HepG2 (cell line): ENCODE results near the gene MGAT5. TPM values are rescaled to one million over a fixed set of nuclear protein-coding genes. Genes with fewer than 3 reads are reported as not detected.

Source experiments
- EEA1 ChIP-seq: sonication (generic); formaldehyde crosslinking; IDR thresholded peaks from 2 replicates; pipeline ENCODE4 v1.5.1; 2020; ENCODE audit warnings: mild to moderate bottlenecking, missing genetic modification reagents, borderline replicate concordance
- ELF1 ChIP-seq: sonication (generic); formaldehyde crosslinking; IDR thresholded peaks from 2 replicates; pipeline ENCODE4 v1.4.0; 2020; ENCODE audit warnings: missing genetic modification reagents
- HOXA3 ChIP-seq: sonication (generic); formaldehyde crosslinking; IDR thresholded peaks from 2 replicates; pipeline ENCODE4 v1.5.0; 2020; ENCODE audit warnings: missing genetic modification reagents
- KDM5B ChIP-seq: sonication (generic); formaldehyde crosslinking; IDR thresholded peaks from 2 replicates; pipeline ENCODE4 v1.4.0; 2020; ENCODE audit warnings: missing genetic modification reagents, mild to moderate bottlenecking, borderline replicate concordance
- MATR3 ChIP-seq: sonication (generic); formaldehyde crosslinking; IDR thresholded peaks from 2 replicates; pipeline ENCODE4 v1.4.0; 2020; ENCODE audit warnings: missing genetic modification reagents
- MZF1 ChIP-seq: sonication (generic); formaldehyde crosslinking; IDR thresholded peaks from 2 replicates; pipeline ENCODE4 v1.8.1; 2023; ENCODE audit warnings: mild to moderate bottlenecking, missing genetic modification reagents, borderline replicate concordance
- ONECUT2 ChIP-seq: sonication (generic); formaldehyde crosslinking; IDR thresholded peaks from 2 replicates; pipeline ENCODE4 v1.4.0; 2020; ENCODE audit warnings: missing genetic modification reagents
- POGZ ChIP-seq: sonication (generic); formaldehyde crosslinking; IDR thresholded peaks from 2 replicates; pipeline ENCODE4 v1.4.0; 2020; ENCODE audit warnings: mild to moderate bottlenecking, missing genetic modification reagents
- POLR2A ChIP-seq, 2 experiments: IDR thresholded peaks; 2 replicates each; pipeline ENCODE4 v1.6.1; 2011; ENCODE audit warnings: low read depth in 2 of 2, low read length in 2 of 2, mild to moderate bottlenecking in 1 of 2, moderate library complexity in 1 of 2; ENCODE audit not compliant: insufficient read depth in 1 of 2
- YEATS4 ChIP-seq: sonication (generic); formaldehyde crosslinking; IDR thresholded peaks from 2 replicates; pipeline ENCODE4 v1.4.0; 2020; ENCODE audit warnings: missing genetic modification reagents, borderline replicate concordance
- ZBTB21 ChIP-seq: sonication (generic); formaldehyde crosslinking; IDR thresholded peaks from 2 replicates; pipeline ENCODE4 v1.4.0; 2020; ENCODE audit warnings: missing genetic modification reagents
- ZBTB7B ChIP-seq: sonication (generic); formaldehyde crosslinking; IDR thresholded peaks from 2 replicates; pipeline ENCODE4 v1.4.0; 2020; ENCODE audit warnings: missing genetic modification reagents
- ZNF12 ChIP-seq: sonication (generic); formaldehyde crosslinking; IDR thresholded peaks from 2 replicates; pipeline ENCODE4 v1.5.0; 2020; ENCODE audit warnings: missing genetic modification reagents
- ZNF20 ChIP-seq: sonication (generic); formaldehyde crosslinking; IDR thresholded peaks from 2 replicates; pipeline ENCODE4 v1.4.0; 2020; ENCODE audit warnings: mild to moderate bottlenecking, moderate library complexity, missing genetic modification reagents
- ZNF234 ChIP-seq: sonication (generic); formaldehyde crosslinking; conservative IDR thresholded peaks from 2 replicates; pipeline ENCODE4 v1.5.1; 2020; ENCODE audit warnings: mild to moderate bottlenecking, missing genetic modification reagents
- ZNF253 ChIP-seq: sonication (generic); formaldehyde crosslinking; IDR thresholded peaks from 2 replicates; pipeline ENCODE4 v1.8.0; 2022; ENCODE audit warnings: mild to moderate bottlenecking, missing genetic modification reagents, borderline replicate concordance
- ZNF329 ChIP-seq: sonication (generic); formaldehyde crosslinking; IDR thresholded peaks from 2 replicates; pipeline ENCODE4 v1.9.0; 2021; ENCODE audit warnings: low read depth, mild to moderate bottlenecking, missing genetic modification reagents
- ZNF446 ChIP-seq: sonication (generic); formaldehyde crosslinking; IDR thresholded peaks from 2 replicates; pipeline ENCODE4 v1.5.0; 2020; ENCODE audit warnings: mild to moderate bottlenecking, missing genetic modification reagents
- ZNF451 ChIP-seq: sonication (generic); formaldehyde crosslinking; IDR thresholded peaks from 2 replicates; pipeline ENCODE4 v1.5.0; 2020; ENCODE audit warnings: mild to moderate bottlenecking, missing genetic modification reagents
- ZNF563 ChIP-seq: sonication (generic); formaldehyde crosslinking; IDR thresholded peaks from 2 replicates; pipeline ENCODE4 v1.8.0; 2022; ENCODE audit warnings: mild to moderate bottlenecking, moderate library complexity, missing genetic modification reagents
- ZNF644 ChIP-seq: IDR thresholded peaks from 2 replicates; pipeline ENCODE4 v1.6.1; 2016; ENCODE audit warnings: low read depth
- ZNF703 ChIP-seq: sonication (generic); formaldehyde crosslinking; IDR thresholded peaks from 2 replicates; pipeline ENCODE4 v1.5.1; 2020; ENCODE audit warnings: missing genetic modification reagents, mild to moderate bottlenecking, moderate library complexity, borderline replicate concordance
- ZSCAN31 ChIP-seq: sonication (generic); formaldehyde crosslinking; IDR thresholded peaks from 2 replicates; pipeline ENCODE4 v1.5.0; 2020; ENCODE audit warnings: low read depth, mild to moderate bottlenecking, missing genetic modification reagents
- polyA plus RNA-seq, 8 experiments: library from polyadenylated mRNA; depleted of rRNA in 3 of 8; stranded (reverse) in 7 of 8; unstranded in 1 of 8; fragments of >200 nt; fragmentation: Illumina TruSeq in 4 of 8; extraction: Trizol in 4 of 8; gene quantifications; 2 replicates each; pipeline versions ENCODE4 v1.2.1 to v1.2.3, GENCODE V29; 2011 to 2016; ENCODE audit warnings: low read depth in 4 of 8, missing spikeins in 1 of 8, mixed read lengths in 1 of 8; ENCODE audit not compliant: insufficient read depth in 1 of 8
- total RNA-seq, 5 experiments: library from RNA; depleted of rRNA; stranded (reverse); fragments of >200 nt; fragmentation: Illumina TruSeq; extraction: Trizol; gene quantifications; 2 replicates each; pipeline ENCODE4 v1.2.3, GENCODE V29; 2016; ENCODE audit warnings: low read depth in 1 of 5
- TF ChIP-seq, protein P1 (sequence below): sonication (generic); formaldehyde crosslinking; IDR thresholded peaks from 2 replicates; pipeline ENCODE4 v1.4.0; 2020; ENCODE audit warnings: missing genetic modification reagents
- TF ChIP-seq, protein P2 (sequence below): sonication (generic); formaldehyde crosslinking; conservative IDR thresholded peaks from 2 replicates; pipeline ENCODE4 v1.8.0; 2022; ENCODE audit warnings: mild to moderate bottlenecking, moderate library complexity, missing genetic modification reagents
- TF ChIP-seq, protein P3 (sequence below): sonication (generic); formaldehyde crosslinking; IDR thresholded peaks from 2 replicates; pipeline ENCODE4 v1.9.0; 2021; ENCODE audit warnings: missing genetic modification reagents, borderline replicate concordance
- TF ChIP-seq, protein P4 (sequence below): sonication (generic); formaldehyde crosslinking; IDR thresholded peaks from 2 replicates; pipeline ENCODE4 v1.4.0; 2020; ENCODE audit warnings: mild to moderate bottlenecking, low read depth, missing genetic modification reagents

The MGAT5 gene
- total and polyA plus RNA-seq, 2 of the 13 experiments (the other 11 are each of a cell fraction or from before 2014, with no cell fraction given): 33.1 to 60.2 TPM

DNA sequence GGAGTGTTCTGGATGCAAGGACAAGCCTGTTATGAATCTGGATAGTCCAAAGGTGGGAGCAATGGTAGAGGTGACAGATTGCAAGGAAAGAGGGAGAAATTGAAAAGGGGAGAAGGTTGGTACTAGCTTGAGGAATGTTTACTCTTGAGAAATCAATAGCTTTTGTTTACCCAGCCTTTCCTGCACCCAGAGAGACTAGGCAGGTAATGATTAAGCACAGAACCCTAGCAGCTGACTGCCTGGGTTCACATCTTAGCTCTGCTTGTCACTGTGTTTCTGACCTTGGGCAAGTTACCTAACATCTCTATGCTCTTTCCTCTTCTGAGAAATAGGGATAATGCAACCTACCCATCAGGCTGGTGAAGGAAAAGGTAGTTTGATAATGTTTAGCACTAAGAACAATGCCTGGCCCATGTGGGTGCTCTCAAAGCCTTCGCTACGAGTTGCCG is 178.6 kb downstream of the MGAT5 start (continued):
- TF ChIP-seq, protein P1, sequence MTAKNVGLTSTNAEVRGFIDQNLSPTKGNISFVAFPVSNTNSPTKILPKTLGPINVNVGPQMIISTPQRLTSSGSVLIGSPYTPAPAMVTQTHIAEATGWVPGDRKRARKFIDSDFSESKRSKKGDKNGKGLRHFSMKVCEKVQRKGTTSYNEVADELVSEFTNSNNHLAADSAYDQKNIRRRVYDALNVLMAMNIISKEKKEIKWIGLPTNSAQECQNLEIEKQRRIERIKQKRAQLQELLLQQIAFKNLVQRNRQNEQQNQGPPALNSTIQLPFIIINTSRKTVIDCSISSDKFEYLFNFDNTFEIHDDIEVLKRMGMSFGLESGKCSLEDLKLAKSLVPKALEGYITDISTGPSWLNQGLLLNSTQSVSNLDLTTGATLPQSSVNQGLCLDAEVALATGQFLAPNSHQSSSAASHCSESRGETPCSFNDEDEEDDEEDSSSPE (CRISPR knock-in tag): peak; percentile 63
- TF ChIP-seq HOXA3: peak; percentile 80
- no peak for TF ChIP-seq EEA1
- peak; percentile 61; the same call in 1 of the 2 replicates for TF ChIP-seq ZBTB7B (CRISPR knock-in tag)
- peak; percentile 49; the same call in 1 of the 2 replicates for TF ChIP-seq ELF1 (CRISPR knock-in tag)
- TF ChIP-seq, protein P2, sequence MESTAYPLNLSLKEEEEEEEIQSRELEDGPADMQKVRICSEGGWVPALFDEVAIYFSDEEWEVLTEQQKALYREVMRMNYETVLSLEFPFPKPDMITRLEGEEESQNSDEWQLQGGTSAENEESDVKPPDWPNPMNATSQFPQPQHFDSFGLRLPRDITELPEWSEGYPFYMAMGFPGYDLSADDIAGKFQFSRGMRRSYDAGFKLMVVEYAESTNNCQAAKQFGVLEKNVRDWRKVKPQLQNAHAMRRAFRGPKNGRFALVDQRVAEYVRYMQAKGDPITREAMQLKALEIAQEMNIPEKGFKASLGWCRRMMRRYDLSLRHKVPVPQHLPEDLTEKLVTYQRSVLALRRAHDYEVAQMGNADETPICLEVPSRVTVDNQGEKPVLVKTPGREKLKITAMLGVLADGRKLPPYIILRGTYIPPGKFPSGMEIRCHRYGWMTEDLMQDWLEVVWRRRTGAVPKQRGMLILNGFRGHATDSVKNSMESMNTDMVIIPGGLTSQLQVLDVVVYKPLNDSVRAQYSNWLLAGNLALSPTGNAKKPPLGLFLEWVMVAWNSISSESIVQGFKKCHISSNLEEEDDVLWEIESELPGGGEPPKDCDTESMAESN: peak; percentile 72; the same call in 1 of the 2 replicates
- no peak for TF ChIP-seq KDM5B (CRISPR knock-in tag)
- TF ChIP-seq ZNF12 (CRISPR knock-in tag): peak; percentile 90
- peak; percentile 100 for TF ChIP-seq ONECUT2 (CRISPR knock-in tag)
- no peak for TF ChIP-seq ZNF703 (CRISPR knock-in tag)
- TF ChIP-seq ZSCAN31: 0 out of 2 replicates have a peak, but pooled peaks have one; percentile 41
- no peak for TF ChIP-seq MZF1
- TF ChIP-seq, protein P3, sequence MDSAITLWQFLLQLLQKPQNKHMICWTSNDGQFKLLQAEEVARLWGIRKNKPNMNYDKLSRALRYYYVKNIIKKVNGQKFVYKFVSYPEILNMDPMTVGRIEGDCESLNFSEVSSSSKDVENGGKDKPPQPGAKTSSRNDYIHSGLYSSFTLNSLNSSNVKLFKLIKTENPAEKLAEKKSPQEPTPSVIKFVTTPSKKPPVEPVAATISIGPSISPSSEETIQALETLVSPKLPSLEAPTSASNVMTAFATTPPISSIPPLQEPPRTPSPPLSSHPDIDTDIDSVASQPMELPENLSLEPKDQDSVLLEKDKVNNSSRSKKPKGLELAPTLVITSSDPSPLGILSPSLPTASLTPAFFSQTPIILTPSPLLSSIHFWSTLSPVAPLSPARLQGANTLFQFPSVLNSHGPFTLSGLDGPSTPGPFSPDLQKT (CRISPR knock-in tag): no peak
- TF ChIP-seq ZBTB21 (CRISPR knock-in tag): no peak
- no peak for TF ChIP-seq ZNF446 (CRISPR knock-in tag)
- TF ChIP-seq ZNF20 (CRISPR knock-in tag): no peak
- TF ChIP-seq POLR2A (IDR thresholded peaks at IDR 0.05; ENCODE audit: insufficient read depth in 1 of 2, low read depth in 2 of 2, low read length in 2 of 2): peak in 1 of 2 experiments; percentile 63; a peak in 3 of 4 replicates
- peak; percentile 58; the same call in 1 of the 2 replicates for TF ChIP-seq YEATS4 (CRISPR knock-in tag)
- no peak for TF ChIP-seq ZNF563 (CRISPR knock-in tag)
- TF ChIP-seq ZNF234 (CRISPR knock-in tag): no peak
- TF ChIP-seq, protein P4, sequence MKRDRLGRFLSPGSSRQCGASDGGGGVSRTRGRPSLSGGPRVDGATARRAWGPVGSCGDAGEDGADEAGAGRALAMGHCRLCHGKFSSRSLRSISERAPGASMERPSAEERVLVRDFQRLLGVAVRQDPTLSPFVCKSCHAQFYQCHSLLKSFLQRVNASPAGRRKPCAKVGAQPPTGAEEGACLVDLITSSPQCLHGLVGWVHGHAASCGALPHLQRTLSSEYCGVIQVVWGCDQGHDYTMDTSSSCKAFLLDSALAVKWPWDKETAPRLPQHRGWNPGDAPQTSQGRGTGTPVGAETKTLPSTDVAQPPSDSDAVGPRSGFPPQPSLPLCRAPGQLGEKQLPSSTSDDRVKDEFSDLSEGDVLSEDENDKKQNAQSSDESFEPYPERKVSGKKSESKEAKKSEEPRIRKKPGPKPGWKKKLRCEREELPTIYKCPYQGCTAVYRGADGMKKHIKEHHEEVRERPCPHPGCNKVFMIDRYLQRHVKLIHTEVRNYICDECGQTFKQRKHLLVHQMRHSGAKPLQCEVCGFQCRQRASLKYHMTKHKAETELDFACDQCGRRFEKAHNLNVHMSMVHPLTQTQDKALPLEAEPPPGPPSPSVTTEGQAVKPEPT (CRISPR knock-in tag): no peak
- TF ChIP-seq POGZ (CRISPR knock-in tag): peak; percentile 83
- no peak for TF ChIP-seq ZNF253 (CRISPR knock-in tag)
- no peak for TF ChIP-seq MATR3 (CRISPR knock-in tag)
- peak; percentile 83 for TF ChIP-seq ZNF644
- no peak for TF ChIP-seq ZNF329 (CRISPR knock-in tag)
- TF ChIP-seq ZNF451 (CRISPR knock-in tag): 0 out of 2 replicates have a peak, but pooled peaks have one; percentile 32
